IPS DF 6.9 (cell line): ENCODE data around the gene TERF2IP.

ENCODE experiments used
- DNase-seq: peaks from one replicate; pipeline ENCODE4 v3.0.0-alpha.2; 2013; ENCODE audit warnings: low read depth, low spot score
- H3K27ac ChIP-seq: one replicate; pipeline ENCODE4 v1.5.1; 2013; ENCODE audit warnings: low read length, control low read depth
- H3K27me3 ChIP-seq: 2 replicates; pipeline ENCODE4 v1.6.1; 2013; ENCODE audit warnings: mild to moderate bottlenecking, low read length; ENCODE audit not compliant: control insufficient read depth, insufficient read depth
- H3K36me3 ChIP-seq: 2 replicates; pipeline ENCODE4 v1.6.1; 2013; ENCODE audit warnings: low read length; ENCODE audit not compliant: control insufficient read depth, insufficient read depth
- H3K4me1 ChIP-seq: 2 replicates; pipeline ENCODE4 v1.6.1; 2013; ENCODE audit warnings: low read length; ENCODE audit not compliant: control insufficient read depth, insufficient read depth
- H3K4me3 ChIP-seq: 2 replicates; pipeline ENCODE4 v1.5.1; 2013; ENCODE audit warnings: mild to moderate bottlenecking, low read length
- H3K9me3 ChIP-seq: 2 replicates; pipeline ENCODE4 v1.6.1; 2013; ENCODE audit warnings: low read length, inconsistent platforms; ENCODE audit not compliant: control insufficient read depth, insufficient read depth
- WGBS: extraction: QIAGEN DNeasy Blood & Tissue Kit; methylation state at CpG from one replicate; pipeline ENCODE4 v1.1.7; 2013; ENCODE audit warnings: mixed read lengths, missing lambda C conversion rate; ENCODE audit not compliant: insufficient read length, insufficient coverage; 5-methylcytosine and 5-hydroxymethylcytosine counted together

TERF2IP gene

DNA sequence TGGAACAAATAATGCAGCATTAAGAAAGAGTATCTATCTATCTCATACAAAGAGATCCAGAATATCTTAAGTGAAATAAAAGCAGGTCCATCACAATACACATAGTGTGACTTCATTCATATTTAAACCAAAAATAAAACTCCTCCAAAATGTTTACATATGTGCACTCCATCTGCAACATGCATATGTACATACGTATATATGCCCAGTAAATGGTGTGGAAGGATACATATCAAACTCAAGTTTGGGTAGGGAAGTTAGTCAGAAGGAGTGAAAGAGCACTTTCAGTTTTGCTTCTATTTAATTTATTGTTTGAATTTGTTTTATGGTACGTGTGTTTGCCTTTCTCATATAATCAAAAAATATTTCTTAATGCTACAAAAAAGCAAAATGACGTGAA, 12.5 kb upstream of the TERF2IP start:
- Histone ChIP-seq H3K4me3 (no peak overlapping the region), H3K27me3 (no peaks in the 10 kb centered on the region), H3K27ac (no peak overlapping the region), H3K36me3 (peaks cover 37% of the 10 kb centered on the region; the same call in 1 of the 2 replicates), H3K4me1 (no peaks in the 10 kb centered on the region), H3K9me3 (no peaks in the 10 kb centered on the region)
- DNase-seq: no peak
- no CpG with 5 or more reads among the region's 3 CpGs for WGBS

DNA sequence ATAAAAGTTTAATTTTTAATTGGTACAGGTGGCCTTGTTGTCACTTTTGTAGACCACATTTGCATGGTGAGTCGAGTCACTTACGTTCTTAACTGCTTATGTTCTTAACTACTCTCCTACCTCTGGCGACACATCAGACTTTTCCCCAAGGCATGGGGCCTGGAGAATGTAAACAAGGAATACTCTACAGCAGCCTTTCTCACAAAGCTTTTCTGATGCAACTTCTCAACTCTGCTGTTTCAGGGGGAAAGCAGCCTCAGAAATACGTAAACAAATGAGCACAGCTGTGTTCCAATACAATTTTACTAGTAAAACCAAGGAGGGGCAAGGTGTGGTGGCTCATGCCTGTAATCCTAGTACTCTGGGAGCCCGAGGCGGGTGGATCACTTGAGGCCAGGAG, 7.0 kb upstream of the TERF2IP start:
- no CpG with 5 or more reads among the region's 6 CpGs for WGBS
- H3K27me3 ChIP-seq: no peaks in the 10 kb centered on the region
- no peak for DNase-seq
- no peaks in the 10 kb centered on the region for H3K4me1 ChIP-seq
- H3K27ac ChIP-seq: no peak overlapping the region
- H3K36me3 ChIP-seq: peaks cover 26% of the 10 kb centered on the region; the same call in 1 of the 2 replicates
- H3K9me3 ChIP-seq: no peaks in the 10 kb centered on the region
- H3K4me3 ChIP-seq: no peak overlapping the region

DNA sequence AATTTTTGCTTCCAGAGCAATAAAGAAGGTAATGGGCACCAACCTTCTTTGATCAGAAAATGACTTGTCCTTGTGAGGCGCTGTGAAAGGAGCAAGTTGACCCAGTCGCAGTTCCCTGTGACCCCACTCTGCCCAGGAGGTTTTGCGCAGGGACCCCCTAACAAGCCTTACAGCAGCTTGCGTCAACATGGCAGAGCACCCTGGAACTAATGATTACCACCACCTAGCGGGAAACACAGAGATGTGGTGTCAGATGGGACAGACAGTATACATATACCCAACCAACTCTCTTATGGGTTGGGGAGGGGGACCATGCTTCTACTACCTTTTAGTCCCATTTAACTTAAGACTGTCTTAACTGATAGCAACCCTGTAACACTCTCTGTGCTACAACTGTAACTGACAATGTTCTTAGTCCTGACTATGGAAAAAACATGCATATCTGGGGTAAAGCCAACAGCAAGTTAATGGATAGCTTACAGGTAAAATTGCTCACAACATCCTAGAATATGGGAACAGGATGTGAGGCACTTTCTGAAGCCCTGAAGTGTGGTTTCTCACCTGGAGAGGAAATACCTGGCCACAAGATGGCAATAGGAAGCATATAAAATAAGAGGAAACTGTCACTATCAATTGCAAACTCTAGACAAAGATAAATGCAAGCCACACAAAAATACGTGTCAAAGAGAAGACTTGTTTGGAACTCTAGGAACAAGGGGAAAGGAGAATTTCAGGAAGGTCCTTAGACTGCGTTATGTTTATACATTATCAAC, 3.1 kb upstream of the TERF2IP start:
- Histone ChIP-seq H3K4me3 (no peak overlapping the region), H3K27ac (no peak overlapping the region), H3K9me3 (no peaks in the 10 kb centered on the region), H3K36me3 (peaks cover 17% of the 10 kb centered on the region; the same call in 1 of the 2 replicates), H3K27me3 (no peaks in the 10 kb centered on the region), H3K4me1 (no peaks in the 10 kb centered on the region)
- no peak for DNase-seq
- WGBS: no CpG with 5 or more reads among the region's 7 CpGs

DNA sequence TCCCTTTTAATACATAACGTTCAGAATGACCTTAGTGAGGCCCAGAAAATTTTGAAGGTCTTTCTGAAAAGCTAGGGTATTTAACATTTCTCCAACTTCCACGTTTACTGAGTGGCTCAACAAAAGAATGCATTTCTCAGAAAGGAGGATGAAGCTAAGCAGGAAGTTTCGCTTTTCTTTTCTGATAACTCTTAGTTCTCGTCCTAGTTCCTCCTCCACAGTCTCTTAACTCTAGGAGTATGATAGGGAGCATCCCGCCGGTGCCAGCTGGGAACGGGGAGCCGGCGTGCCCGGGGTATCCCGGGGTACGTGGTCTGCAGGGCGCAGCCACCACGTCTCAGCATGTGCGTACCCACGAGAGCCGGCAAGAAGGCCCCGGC, 471 bp upstream of the TERF2IP start:
- Histone ChIP-seq H3K4me1 (no peaks in the 10 kb centered on the region), H3K36me3 (no peaks in the 10 kb centered on the region; the same call in 1 of the 2 replicates), H3K27ac (no peak overlapping the region)

DNA sequence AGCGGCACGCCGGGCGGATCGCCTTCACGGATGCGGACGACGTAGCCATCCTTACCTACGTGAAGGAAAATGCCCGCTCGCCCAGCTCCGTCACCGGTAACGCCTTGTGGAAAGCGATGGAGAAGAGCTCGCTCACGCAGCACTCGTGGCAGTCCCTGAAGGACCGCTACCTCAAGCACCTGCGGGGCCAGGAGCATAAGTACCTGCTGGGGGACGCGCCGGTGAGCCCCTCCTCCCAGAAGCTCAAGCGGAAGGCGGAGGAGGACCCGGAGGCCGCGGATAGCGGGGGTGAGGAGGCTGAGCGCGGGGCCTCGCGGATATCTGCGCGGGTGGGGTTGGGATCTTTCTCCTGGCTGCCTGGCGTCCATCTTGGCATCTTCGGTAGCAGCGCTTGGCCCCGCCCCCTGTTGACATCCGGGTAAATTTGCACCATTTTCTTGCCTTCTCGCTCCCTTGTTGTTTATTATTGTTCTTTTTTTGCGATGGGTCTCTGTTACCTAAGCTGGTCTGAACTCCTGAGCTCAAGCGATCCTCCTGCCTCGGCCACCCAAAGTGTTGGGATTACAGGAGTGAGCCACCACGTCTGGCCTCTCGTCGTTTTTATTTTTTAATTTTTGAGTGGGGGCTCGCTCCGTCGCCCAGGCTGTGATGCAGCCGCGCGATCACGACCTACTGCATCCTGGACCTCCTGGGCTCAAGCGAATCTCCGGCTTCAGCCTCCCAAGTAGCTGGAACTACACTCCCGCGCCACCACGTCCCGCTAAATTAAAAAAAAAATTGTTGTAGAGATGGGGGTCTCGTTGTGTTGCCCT, 898 bp downstream of the TERF2IP start:
- Histone ChIP-seq H3K9me3 (no peaks in the 10 kb centered on the region), H3K4me1 (no peaks in the 10 kb centered on the region), H3K27ac (no peak overlapping the region), H3K36me3 (no peaks in the 10 kb centered on the region), H3K27me3 (no peaks in the 10 kb centered on the region), H3K4me3 (peak overlapping the region; percentile 88)
- peak; percentile 57 for DNase-seq
- no CpG with 5 or more reads among the region's 62 CpGs for WGBS

More for the DNA sequence above, 471 bp upstream of the TERF2IP start:
- Histone ChIP-seq H3K9me3 (no peaks in the 10 kb centered on the region), H3K27me3 (no peaks in the 10 kb centered on the region), H3K4me3 (peak overlapping the region; percentile 88)
- WGBS: no CpG with 5 or more reads among the region's 18 CpGs
- no peak for DNase-seq

DNA sequence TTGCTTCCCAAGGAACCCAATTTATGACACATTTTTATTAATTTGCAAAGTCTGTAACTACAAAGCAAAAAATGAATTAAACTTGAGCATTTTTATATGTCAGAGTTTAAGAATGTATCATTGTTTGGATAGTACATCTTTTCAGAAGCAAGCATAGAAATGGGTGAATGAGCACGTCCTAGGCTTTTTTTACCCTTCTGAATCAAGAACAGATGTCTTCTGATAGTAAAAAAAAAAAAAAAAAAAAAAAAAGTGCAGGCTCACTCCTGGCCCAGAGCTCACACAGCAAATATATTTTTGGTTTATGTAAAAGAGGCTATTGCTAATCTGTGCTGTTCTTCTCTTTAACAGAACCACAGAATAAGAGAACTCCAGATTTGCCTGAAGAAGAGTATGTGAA, 6.3 kb downstream of the TERF2IP start:
- Histone ChIP-seq H3K27me3 (no peaks in the 10 kb centered on the region), H3K36me3 (peaks cover 3% of the 10 kb centered on the region; the same call in 1 of the 2 replicates), H3K27ac (no peak overlapping the region), H3K4me3 (no peak overlapping the region), H3K4me1 (no peaks in the 10 kb centered on the region), H3K9me3 (no peaks in the 10 kb centered on the region)
- no CpG with 5 or more reads among the region's 1 CpG for WGBS
- no peak for DNase-seq

DNA sequence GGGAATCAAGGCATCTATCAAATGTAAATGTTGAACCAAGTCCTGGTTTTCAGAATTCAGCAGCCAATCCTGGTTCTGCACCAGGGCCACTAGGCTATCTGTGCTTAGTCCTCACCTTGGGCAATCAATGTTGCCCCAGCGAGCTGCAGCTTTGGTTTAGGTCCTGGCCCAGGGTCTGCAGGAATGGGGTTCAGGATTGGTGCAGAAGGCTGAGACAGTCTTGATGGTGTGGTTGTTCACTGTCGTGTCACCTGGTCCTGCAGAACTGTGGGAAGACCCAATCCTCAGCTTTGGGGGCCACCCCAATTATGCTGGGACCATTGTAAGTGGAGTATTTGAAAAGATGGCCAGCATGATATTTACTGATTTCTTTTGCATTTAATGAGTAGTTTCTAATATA, 10.6 kb downstream of the TERF2IP start:
- Histone ChIP-seq H3K9me3 (no peaks in the 10 kb centered on the region), H3K27ac (no peak overlapping the region), H3K4me3 (no peak overlapping the region), H3K36me3 (peaks cover 3% of the 10 kb centered on the region; the same call in 1 of the 2 replicates), H3K27me3 (no peaks in the 10 kb centered on the region), H3K4me1 (no peaks in the 10 kb centered on the region)
- DNase-seq: no peak
- no CpG with 5 or more reads among the region's 2 CpGs for WGBS

DNA sequence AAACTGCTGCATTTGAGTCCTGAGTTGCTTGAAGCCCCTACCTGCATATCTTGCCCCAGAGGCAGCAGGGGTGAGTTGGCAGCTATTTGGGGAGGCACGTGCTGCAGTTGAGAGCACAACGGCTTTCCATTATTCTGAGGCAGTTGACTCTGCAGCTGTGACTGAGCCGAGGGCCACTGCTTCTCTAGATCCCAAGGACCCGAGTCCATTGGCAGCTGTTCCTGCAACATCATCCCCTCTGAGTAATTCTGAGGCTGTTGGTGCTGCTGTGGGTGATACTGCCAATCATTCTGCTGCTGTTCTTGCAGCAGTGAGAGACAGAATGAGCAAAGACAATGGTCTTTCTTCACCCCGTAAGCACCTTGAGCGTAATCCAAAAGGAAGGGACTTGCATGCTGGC, 12.7 kb downstream of the TERF2IP start:
- Histone ChIP-seq H3K27ac (no peak overlapping the region), H3K4me1 (no peaks in the 10 kb centered on the region), H3K9me3 (no peaks in the 10 kb centered on the region), H3K27me3 (no peaks in the 10 kb centered on the region), H3K4me3 (no peak overlapping the region), H3K36me3 (peaks cover 3% of the 10 kb centered on the region; the same call in 1 of the 2 replicates)
- DNase-seq: no peak
- no CpG with 5 or more reads among the region's 6 CpGs for WGBS

DNA sequence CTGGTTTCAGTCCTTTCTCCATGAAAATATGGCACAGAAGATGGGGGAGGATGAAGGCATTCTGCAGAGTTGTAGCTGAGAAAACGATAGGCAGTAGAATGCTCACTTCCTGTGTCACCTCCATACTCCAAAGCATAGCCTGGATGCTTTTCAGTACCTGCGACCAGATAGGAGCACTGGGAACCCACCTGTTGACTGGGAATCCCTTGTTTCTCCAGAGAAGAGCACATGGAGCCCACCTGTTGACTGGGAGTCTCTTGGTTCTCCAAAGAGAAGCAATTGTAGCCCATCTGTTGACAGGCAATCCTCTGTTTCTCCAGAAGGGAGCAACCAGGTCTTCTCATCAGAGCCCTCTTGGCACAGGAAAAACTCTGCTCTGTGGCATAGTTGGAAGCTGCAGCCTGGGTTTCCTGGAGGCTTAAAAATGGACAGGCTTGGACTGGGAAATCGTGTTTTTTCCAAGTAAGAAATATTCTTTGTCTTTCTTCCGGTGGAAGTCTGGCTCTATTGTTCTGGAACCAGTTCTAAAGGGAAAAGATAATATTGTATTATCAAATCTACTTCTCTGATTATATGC, 13.2 kb downstream of the TERF2IP start:
- H3K36me3 ChIP-seq: peaks cover 3% of the 10 kb centered on the region; the same call in 1 of the 2 replicates
- H3K27me3 ChIP-seq: no peaks in the 10 kb centered on the region
- DNase-seq: no peak
- WGBS: no CpG with 5 or more reads among the region's 4 CpGs
- no peak overlapping the region for H3K27ac ChIP-seq
- no peak overlapping the region for H3K4me3 ChIP-seq
- H3K9me3 ChIP-seq: no peaks in the 10 kb centered on the region
- no peaks in the 10 kb centered on the region for H3K4me1 ChIP-seq

DNA sequence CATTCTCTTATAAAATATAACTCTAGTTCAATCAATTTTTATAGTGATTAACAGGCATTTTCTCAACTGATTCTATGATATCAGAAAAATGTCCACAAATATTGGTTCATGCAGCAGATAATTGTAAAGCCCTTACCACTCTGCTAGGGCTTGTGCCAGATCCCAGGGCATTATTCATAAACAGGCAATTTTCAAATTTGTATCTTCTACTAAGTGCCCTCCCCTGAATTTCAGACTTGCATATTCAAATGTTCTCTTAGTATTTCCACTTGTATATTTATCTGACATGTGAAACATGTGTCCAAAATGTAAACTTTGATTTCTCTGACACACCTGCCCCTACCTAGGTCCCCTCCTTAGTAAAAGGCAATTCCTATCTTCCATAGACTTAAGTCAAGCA, 19.9 kb downstream of the TERF2IP start:
- H3K4me3 ChIP-seq: no peak overlapping the region
- no peak for DNase-seq
- no peaks in the 10 kb centered on the region for H3K27me3 ChIP-seq
- H3K9me3 ChIP-seq: no peaks in the 10 kb centered on the region
- H3K36me3 ChIP-seq: no peaks in the 10 kb centered on the region
- H3K4me1 ChIP-seq: no peaks in the 10 kb centered on the region
- H3K27ac ChIP-seq: no peak overlapping the region
